DND-41 (cell line): ENCODE data around the gene TAOK2.

Experiments used
- ATAC-seq: fragments of 200-7000 bp; cut with Tn5 transposase; 3 replicates; pipeline ENCODE4 v1.9.1; 2021; ENCODE audit warnings: low read depth; ENCODE audit not compliant: insufficient read depth
- DNase-seq: peaks from one replicate; pipeline ENCODE4 v3.0.0-alpha.2; 2020
- H2AFZ ChIP-seq: 2 replicates; pipeline ENCODE4 v1.6.0; 2012; ENCODE audit warnings: low read depth, low read length
- H3K27ac ChIP-seq: 2 replicates; pipeline ENCODE4 v1.5.1; 2012; ENCODE audit warnings: low read length, inconsistent platforms
- H3K27me3 ChIP-seq: fragments of 200-600 bp; sonication (generic); 2 replicates; pipeline ENCODE4 v1.6.0; 2012; ENCODE audit warnings: low read length, mild to moderate bottlenecking, inconsistent platforms; ENCODE audit not compliant: insufficient read depth, poor library complexity
- H3K36me3 ChIP-seq: 2 replicates; pipeline ENCODE4 v1.5.1; 2012; ENCODE audit warnings: low read length, inconsistent platforms; ENCODE audit not compliant: insufficient read depth
- H3K4me1 ChIP-seq: 2 replicates; pipeline ENCODE4 v1.5.1; 2012; ENCODE audit warnings: mild to moderate bottlenecking, low read length; ENCODE audit not compliant: insufficient read depth
- H3K4me2 ChIP-seq: 2 replicates; pipeline ENCODE4 v1.6.0; 2012; ENCODE audit warnings: mild to moderate bottlenecking, moderate library complexity, low read length, inconsistent platforms; ENCODE audit not compliant: insufficient read depth
- H3K4me3 ChIP-seq, 2 experiments: fragments of 200-600 bp in 1 of 2; shearing (Covaris generic) in 1 of 2; 2 replicates each; pipeline ENCODE4 v1.5.1; 2012 to 2016; ENCODE audit warnings: inconsistent platforms in 2 of 2, low read length in 2 of 2, mild to moderate bottlenecking in 2 of 2, low read depth in 1 of 2, moderate library complexity in 1 of 2
- H3K79me2 ChIP-seq: 2 replicates; pipeline ENCODE4 v1.6.0; 2012; ENCODE audit warnings: low read length, inconsistent platforms; ENCODE audit not compliant: insufficient read depth
- H3K9ac ChIP-seq: 2 replicates; pipeline ENCODE4 v1.6.0; 2012; ENCODE audit warnings: low read depth, mild to moderate bottlenecking, inconsistent platforms, low read length, moderate library complexity
- H3K9me3 ChIP-seq: 2 replicates; pipeline ENCODE4 v1.5.1; 2012; ENCODE audit warnings: low read length, moderate library complexity, mild to moderate bottlenecking, inconsistent platforms; ENCODE audit not compliant: insufficient read depth, severe bottlenecking
- H4K20me1 ChIP-seq: 2 replicates; pipeline ENCODE4 v1.6.0; 2012; ENCODE audit warnings: low read length; ENCODE audit not compliant: insufficient read depth
- EZH2 ChIP-seq: IDR thresholded peaks from 3 replicates; pipeline ENCODE4 v1.6.1; 2012; ENCODE audit warnings: borderline replicate concordance, low read depth, mild to moderate bottlenecking, moderate library complexity, low read length, inconsistent platforms; ENCODE audit not compliant: severe bottlenecking
- TF ChIP-seq, protein P1 (sequence below): IDR thresholded peaks from 2 replicates; pipeline ENCODE4 v1.5.1; 2012; ENCODE audit warnings: borderline replicate concordance, low read length, moderate library complexity, mild to moderate bottlenecking; ENCODE audit not compliant: poor library complexity, severe bottlenecking; ENCODE audit errors: extremely low read depth

TAOK2 gene

DNA sequence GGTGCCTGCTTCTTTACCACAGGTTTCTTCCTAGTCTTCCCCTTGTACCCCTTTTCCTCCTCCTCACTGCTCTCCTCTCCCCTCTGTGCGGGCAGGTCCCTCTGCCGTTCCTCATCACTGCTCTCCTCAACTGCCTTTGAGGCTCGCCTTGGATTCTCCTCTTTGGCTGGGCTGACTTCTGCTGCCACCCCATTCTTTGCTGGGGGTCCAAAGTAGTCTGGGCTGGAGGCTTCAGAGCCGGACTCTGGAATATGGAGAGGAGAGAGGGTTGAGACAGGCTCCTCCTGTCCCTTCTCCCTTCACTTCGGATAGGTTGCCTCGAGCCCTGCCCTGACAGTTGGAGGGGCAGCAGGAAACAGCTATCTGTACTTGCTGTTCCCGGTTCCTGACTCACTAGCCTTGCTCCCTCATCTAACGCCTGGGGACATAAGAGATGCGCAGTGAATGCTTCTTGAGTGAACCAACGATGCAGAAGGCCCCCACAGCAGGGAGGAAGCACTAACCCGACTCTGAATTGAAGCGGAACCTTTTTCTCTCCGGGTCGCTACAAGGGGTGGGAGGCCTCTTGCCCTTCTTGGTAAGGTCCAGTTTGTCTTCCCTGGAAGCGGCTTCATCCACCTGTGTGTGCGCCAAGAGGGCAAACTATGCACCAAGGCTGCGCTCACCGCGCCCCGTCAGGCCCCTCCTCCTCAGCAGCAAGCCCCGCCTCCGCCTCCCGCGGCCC is 21.1 kb downstream of the TAOK2 start:
- Histone ChIP-seq H3K27ac (peak overlapping the region; percentile 98), H3K9ac (peak overlapping the region; percentile 84)

DNA sequence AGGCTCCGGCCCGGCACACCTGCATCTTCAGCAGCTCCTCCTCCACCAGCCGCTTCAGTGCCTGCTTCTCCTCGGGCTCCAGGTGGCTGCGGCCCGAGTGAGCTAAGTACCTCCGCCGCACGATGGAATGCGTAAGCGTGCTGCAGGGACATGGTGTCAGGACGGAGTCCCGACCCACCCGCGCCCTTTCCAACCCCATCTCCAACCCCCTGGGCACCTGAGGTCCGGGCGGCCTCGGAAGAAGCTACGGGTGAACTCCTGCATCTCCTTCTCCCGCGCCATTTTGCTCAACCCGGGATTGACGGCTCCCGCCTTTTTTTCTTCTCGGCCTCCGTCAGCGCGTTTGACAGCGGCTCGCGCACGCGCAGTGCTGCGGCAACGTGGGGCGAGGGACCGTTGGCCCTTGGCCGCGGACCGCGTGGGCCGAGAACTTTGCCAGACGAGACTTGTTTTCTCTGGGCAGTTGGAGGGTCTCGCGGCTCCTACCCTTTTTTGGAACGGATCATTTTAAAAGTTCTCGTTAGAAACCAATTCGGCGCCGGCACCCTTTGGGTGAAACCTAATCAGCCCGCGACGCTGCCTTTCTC is 21.7 kb downstream of the TAOK2 start, which contains the start of gene HIRIP3:
TSS of gene HIRIP3 (minus strand) at position 294 of the 587 bp plus-strand sequence. CDS start at position 282, 12 bp downstream.
- Histone ChIP-seq H3K79me2 (peaks cover 47% of the 10 kb centered on the region), H3K4me3 (peak within 1 kb of the TSS; percentile 77 to 96), H4K20me1 (0 out of 2 replicates have a peak, but pooled peaks cover 3% of the 10 kb centered on the region), H3K9ac (peak within 1 kb of the TSS; percentile 84), H3K27me3 (no peaks in the 10 kb centered on the region), H3K9me3 (no peaks in the 10 kb centered on the region), H2AFZ (peak within 1 kb of the TSS; percentile 96), H3K4me2 (peak within 1 kb of the TSS; percentile 91), H3K27ac (peak within 1 kb of the TSS; percentile 98), H3K36me3 (peaks cover 72% of the 10 kb centered on the region), H3K4me1 (peaks cover 37% of the 10 kb centered on the region)
- DNase-seq (peak; percentile 90), ATAC-seq (peak; percentile 52)
- no peak for TF ChIP-seq EZH2
- TF ChIP-seq, protein P1, sequence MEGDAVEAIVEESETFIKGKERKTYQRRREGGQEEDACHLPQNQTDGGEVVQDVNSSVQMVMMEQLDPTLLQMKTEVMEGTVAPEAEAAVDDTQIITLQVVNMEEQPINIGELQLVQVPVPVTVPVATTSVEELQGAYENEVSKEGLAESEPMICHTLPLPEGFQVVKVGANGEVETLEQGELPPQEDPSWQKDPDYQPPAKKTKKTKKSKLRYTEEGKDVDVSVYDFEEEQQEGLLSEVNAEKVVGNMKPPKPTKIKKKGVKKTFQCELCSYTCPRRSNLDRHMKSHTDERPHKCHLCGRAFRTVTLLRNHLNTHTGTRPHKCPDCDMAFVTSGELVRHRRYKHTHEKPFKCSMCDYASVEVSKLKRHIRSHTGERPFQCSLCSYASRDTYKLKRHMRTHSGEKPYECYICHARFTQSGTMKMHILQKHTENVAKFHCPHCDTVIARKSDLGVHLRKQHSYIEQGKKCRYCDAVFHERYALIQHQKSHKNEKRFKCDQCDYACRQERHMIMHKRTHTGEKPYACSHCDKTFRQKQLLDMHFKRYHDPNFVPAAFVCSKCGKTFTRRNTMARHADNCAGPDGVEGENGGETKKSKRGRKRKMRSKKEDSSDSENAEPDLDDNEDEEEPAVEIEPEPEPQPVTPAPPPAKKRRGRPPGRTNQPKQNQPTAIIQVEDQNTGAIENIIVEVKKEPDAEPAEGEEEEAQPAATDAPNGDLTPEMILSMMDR, result no peak

More for the DNA sequence above, 21.1 kb downstream of the TAOK2 start:
- Histone ChIP-seq H3K4me3 (peak overlapping the region; percentile 77 to 96; a peak in 3 of 4 replicates), H3K79me2 (peaks cover 45% of the 10 kb centered on the region), H2AFZ (peak overlapping the region; percentile 96), H3K4me2 (peak overlapping the region; percentile 91), H3K36me3 (peaks cover 74% of the 10 kb centered on the region), H3K4me1 (peaks cover 37% of the 10 kb centered on the region), H4K20me1 (0 out of 2 replicates have a peak, but pooled peaks cover 3% of the 10 kb centered on the region), H3K27me3 (no peaks in the 10 kb centered on the region), H3K9me3 (no peaks in the 10 kb centered on the region)
- ATAC-seq (peak; percentile 62), DNase-seq (peak; percentile 83)
- TF ChIP-seq EZH2, result no peak
- TF ChIP-seq, protein P1, result no peak

DNA sequence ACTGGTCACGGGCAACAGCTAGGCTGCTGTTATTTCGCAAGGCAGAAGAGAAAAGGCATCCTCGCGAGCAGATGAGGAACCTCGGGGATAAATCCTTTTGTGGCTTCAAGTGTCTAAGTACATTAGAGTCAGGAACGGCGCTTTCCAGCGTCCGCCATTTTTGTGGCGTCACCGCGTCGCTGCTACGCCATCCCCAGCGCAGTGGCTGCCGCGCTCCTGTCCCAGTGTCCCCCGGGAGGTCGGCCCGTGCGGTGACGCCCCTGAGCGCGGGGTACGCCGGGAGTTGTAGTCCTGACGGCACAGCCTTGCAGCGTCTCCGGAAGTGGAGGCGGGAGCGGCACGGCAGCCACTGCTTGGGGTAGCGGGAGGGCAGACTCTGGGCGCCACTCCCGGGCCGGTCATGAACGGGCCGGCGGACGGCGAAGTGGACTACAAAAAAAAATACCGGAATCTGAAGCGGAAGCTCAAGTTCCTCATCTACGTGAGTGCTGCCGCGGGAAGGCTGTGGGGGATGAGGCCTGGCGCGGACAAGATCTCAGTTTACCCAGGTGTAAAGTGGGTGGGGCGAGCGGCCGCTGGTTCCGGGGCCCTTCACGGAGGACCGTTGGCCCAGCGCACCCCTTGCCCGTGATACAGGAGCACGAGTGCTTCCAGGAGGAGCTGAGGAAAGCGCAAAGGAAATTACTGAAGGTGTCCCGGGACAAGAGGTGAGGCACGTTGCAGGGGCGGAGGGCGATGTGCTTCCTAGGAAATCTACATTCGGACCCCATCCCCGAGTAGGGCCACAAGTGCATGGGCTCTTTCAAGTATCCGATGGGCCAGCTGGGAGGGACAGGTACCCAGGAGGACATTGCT is 22.5 kb downstream of the TAOK2 start, which contains the start of gene INO80E:
TSS of gene INO80E (plus strand) at position 331 of the 855 bp plus-strand sequence. CDS start at position 401, 70 bp downstream.
- Histone ChIP-seq H3K79me2 (peaks cover 47% of the 10 kb centered on the region), H3K27me3 (no peaks in the 10 kb centered on the region), H3K9ac (peak within 1 kb of the TSS; percentile 84), H3K27ac (peak within 1 kb of the TSS; percentile 98), H3K36me3 (peaks cover 72% of the 10 kb centered on the region), H3K4me1 (peaks cover 37% of the 10 kb centered on the region), H2AFZ (peak within 1 kb of the TSS; percentile 96), H3K4me2 (peak within 1 kb of the TSS; percentile 91), H3K4me3 (peak within 1 kb of the TSS; percentile 77 to 96), H3K9me3 (no peaks in the 10 kb centered on the region), H4K20me1 (0 out of 2 replicates have a peak, but pooled peaks cover 3% of the 10 kb centered on the region)
- DNase-seq (peak; percentile 99), ATAC-seq (peak; percentile 93)
- no peak for TF ChIP-seq EZH2
- TF ChIP-seq, protein P1, result peak; percentile 2
